Kidney (tissue), 14 donors: ENCODE measurements around the gene GPC6. TPM values are rescaled to one million over a fixed set of nuclear protein-coding genes. Genes with fewer than 3 reads are reported as not detected.

Source experiments
- DNase-seq, 5 donors: peaks; one replicate each; pipeline ENCODE4 v3.0.0-alpha.2; 2013 to 2020
- FAIRE-seq: peaks from 2 replicates; lab custom pipeline; 2012; peaks lifted over from hg19 to GRCh38; lab: Jason Lieb, UNC
- H3K27ac ChIP-seq, 2 donors: one replicate each; pipeline ENCODE4 v1.7.0; 2013; ENCODE audit warnings: low read depth in 2 of 2, low read length in 2 of 2, inconsistent platforms in 1 of 2
- H3K27me3 ChIP-seq: one replicate; pipeline ENCODE4 v1.7.1; 2013; ENCODE audit warnings: low read length, inconsistent platforms; ENCODE audit not compliant: control insufficient read depth, insufficient read depth
- H3K36me3 ChIP-seq, 3 donors: one replicate each; pipeline versions ENCODE4 v1.7.0 to v1.7.1; 2013; ENCODE audit warnings: low read length in 3 of 3, control low read depth in 1 of 3, inconsistent platforms in 1 of 3; ENCODE audit not compliant: insufficient read depth in 3 of 3, control insufficient read depth in 2 of 3
- H3K4me1 ChIP-seq, 3 donors: one replicate each; pipeline versions ENCODE4 v1.7.0 to v1.7.1; 2013; ENCODE audit warnings: low read length in 3 of 3, inconsistent platforms in 1 of 3, low read depth in 1 of 3; ENCODE audit not compliant: control insufficient read depth in 2 of 3, insufficient read depth in 2 of 3
- H3K4me3 ChIP-seq, 3 donors: one replicate each; pipeline versions ENCODE4 v1.7.0 to v1.8.1; 2013; ENCODE audit warnings: low read length in 3 of 3, control low read depth in 1 of 3, inconsistent platforms in 1 of 3
- H3K9ac ChIP-seq, 3 donors: one replicate each; pipeline versions ENCODE4 v1.7.0 to v1.7.1; 2013; ENCODE audit warnings: low read length in 3 of 3, control low read depth in 1 of 3, inconsistent platforms in 1 of 3
- H3K9me3 ChIP-seq, 3 donors: one replicate each; pipeline versions ENCODE4 v1.7.0 to v1.7.1; 2013; ENCODE audit warnings: low read length in 3 of 3, control low read depth in 1 of 3, inconsistent platforms in 1 of 3; ENCODE audit not compliant: control insufficient read depth in 2 of 3, insufficient read depth in 1 of 3
- CTCF ChIP-seq: IDR thresholded peaks from 3 replicates; pipeline ENCODE4 v1.5.1; 2012; ENCODE audit warnings: mild to moderate bottlenecking, moderate library complexity, borderline replicate concordance; ENCODE audit not compliant: insufficient read depth; ENCODE audit errors: extremely low read depth
- intact Hi-C: fragments of 100-400 bp; cut with DNase I; formaldehyde crosslinking; loops from one replicate; pipeline ENCODE4 v1.11.1; 2022
- polyA plus RNA-seq: library from polyadenylated mRNA; stranded (reverse); fragments of 350-450 nt; fragmentation: Illumina TruSeq; extraction: RNeasy Lipid Tissue Mini Kit (QIAGEN cat#74804); gene quantifications from one replicate; pipeline ENCODE4 v1.2.3, GENCODE V29; 2014; ENCODE audit warnings: low read depth, low replicate concordance; ENCODE audit not compliant: insufficient read depth
- total RNA-seq: library from RNA; stranded (reverse); fragmentation: NEBNext Ultra II Directional; extraction: Animal tissue kit (Norgen Biotek cat#: 25700); gene quantifications from one replicate; pipeline ENCODE4 v1.2.1, GENCODE V29; 2021
- donor health status: control.
- donor health status: control.
- donor health status: control.
- donor health status: control.
- donor health status: control.
- donor health status: DM: yes; HTN: yes; CAD: no.
- donor health status: Normal renal cell carcinoma (clear cell type).

GPC6 gene
- total and polyA plus RNA-seq, 2 donors from 2014 or later, result 6.2 to 15.5 TPM

DNA sequence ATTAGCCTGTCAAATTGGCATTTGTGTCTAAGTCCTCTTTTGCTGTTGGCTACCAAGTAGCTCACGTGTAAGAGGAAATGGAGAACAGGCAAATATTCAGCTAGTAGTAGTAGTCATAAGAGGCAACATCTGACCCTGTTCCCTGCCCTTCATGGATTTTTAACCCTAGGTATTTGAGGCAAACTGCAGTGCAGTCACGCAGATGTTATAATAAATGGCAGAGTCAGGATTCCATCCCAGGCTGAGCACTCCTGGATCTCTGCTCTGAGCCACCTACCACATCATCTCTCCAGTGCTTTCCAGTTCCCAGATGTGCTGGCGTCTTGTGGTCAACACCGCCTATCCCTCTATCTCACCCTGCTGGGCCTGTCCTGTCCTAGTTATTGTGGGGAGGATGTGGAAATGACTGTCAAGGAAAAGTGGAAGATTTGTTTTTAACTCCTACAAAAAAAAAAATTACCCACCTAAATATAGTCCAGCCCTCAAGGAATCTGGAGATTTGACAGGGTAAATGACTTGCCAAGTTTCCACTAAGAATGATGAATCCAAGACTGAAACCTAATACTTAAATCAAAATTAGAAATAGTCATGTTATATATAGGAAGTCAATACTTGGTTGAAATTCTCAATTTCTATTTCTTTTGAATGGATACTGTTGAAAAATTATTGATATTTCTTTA is 322.9 kb downstream of the GPC6 start:
- intact Hi-C loops, result no loop called here
- Histone ChIP-seq H3K27ac (peak overlapping the region in 1 of 2 donors; percentile 5), H3K9ac (no peak overlapping the region), H3K4me3 (no peak overlapping the region), H3K4me1 (no peaks in the 10 kb centered on the region), H3K27me3 (no peaks in the 10 kb centered on the region), H3K9me3 (no peaks in the 10 kb centered on the region), H3K36me3 (no peaks in the 10 kb centered on the region)
- FAIRE-seq, result no peak
- TF ChIP-seq CTCF, result no peak
- DNase-seq, result no peak

- no peak for DNase-seq
- no peak for FAIRE-seq
- intact Hi-C loops, result no loop called here
- Histone ChIP-seq H3K4me1 (no peaks in the 10 kb centered on the region), H3K9ac (no peak overlapping the region), H3K27me3 (no peaks in the 10 kb centered on the region), H3K36me3 (no peaks in the 10 kb centered on the region), H3K9me3 (no peaks in the 10 kb centered on the region), H3K4me3 (no peak overlapping the region), H3K27ac (no peak overlapping the region)
- TF ChIP-seq CTCF, result no peak
Measured at GRCh38 chr13:93550236-93550635, 323.6 kb downstream of the GPC6 start.

DNA sequence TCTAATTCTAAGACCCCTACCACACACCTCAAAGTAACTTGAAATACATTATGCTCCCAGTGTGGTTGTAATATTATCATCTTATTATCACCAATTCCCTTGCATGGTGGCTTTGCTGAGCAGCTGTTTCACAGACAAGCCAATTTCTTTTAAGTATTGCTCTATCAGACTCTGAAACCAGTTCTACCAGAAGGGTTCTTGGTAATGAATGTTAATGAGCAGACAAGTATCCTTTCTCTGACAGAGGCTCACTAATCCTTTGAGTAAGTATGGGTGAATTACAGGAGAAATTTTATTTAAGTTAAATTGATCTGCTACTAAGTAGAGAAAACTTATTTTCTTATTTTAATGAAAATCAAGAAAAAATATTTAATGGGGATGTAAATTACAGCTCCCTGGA is 326.0 kb downstream of the GPC6 start:
- no peak for TF ChIP-seq CTCF
- no peak for FAIRE-seq
- no peaks in the 10 kb centered on the region for H3K36me3 ChIP-seq
- intact Hi-C loops, result no loop called here
- H3K9ac ChIP-seq, result no peak overlapping the region
- H3K4me1 ChIP-seq, result no peaks in the 10 kb centered on the region
- no peaks in the 10 kb centered on the region for H3K27me3 ChIP-seq
- H3K27ac ChIP-seq, result no peak overlapping the region
- DNase-seq, result peak in 2 of 5 donors; percentile 10 to 25
- no peaks in the 10 kb centered on the region for H3K9me3 ChIP-seq
- H3K4me3 ChIP-seq, result no peak overlapping the region

DNA sequence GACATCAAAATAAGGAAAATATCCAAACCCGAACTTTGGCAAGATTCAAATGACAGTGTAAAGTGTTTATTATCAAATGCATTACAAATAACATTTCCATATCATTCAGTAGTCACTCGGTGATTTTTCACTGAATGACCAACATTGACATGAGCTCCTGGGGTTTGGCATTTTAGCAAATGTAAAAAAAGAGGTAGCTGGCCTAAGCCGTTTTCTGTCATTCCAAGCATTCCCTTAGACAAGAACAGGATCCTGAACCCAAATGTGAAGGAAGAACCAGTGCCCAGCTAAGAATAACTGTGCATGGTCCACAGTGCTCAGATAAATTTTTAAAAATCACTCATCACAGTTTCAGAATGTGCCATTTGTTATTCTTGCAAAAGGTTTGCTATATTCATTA is 327.9 kb downstream of the GPC6 start:
- no peaks in the 10 kb centered on the region for H3K27me3 ChIP-seq
- no peak for FAIRE-seq

More for the DNA sequence above, 327.9 kb downstream of the GPC6 start:
- H3K4me3 ChIP-seq, result no peak overlapping the region
- DNase-seq, result no peak
- H3K9ac ChIP-seq, result no peak overlapping the region
- H3K9me3 ChIP-seq, result no peaks in the 10 kb centered on the region
- no peaks in the 10 kb centered on the region for H3K36me3 ChIP-seq
- H3K27ac ChIP-seq, result no peak overlapping the region
- TF ChIP-seq CTCF, result no peak
- no peaks in the 10 kb centered on the region for H3K4me1 ChIP-seq
- intact Hi-C loops, result no loop called here
